Uterus (tissue), 4 donors: Measurements from ENCODE around the gene RPS16. TPM values are rescaled to one million over a fixed set of nuclear protein-coding genes. Genes with fewer than 3 reads are reported as not detected.

Experiments used
- DNase-seq, 2 donors: peaks; one replicate each; pipeline ENCODE4 v3.0.0-alpha.2; 2019 to 2020
- H3K27ac ChIP-seq, 2 donors: fragments of 200-600 bp; sonication (generic); 1 replicate in 1 of 2; 2 replicates in 1 of 2; pipeline ENCODE4 v1.5.1; 2016 to 2018
- H3K27me3 ChIP-seq, 2 donors: fragments of 200-600 bp; sonication (generic); one replicate each; pipeline ENCODE4 v1.5.1; 2018 to 2019; ENCODE audit warnings: control low read depth in 1 of 2
- H3K36me3 ChIP-seq, 2 donors: fragments of 200-600 bp; sonication (generic); one replicate each; pipeline ENCODE4 v1.5.1; 2019; ENCODE audit warnings: control low read depth in 1 of 2
- H3K4me1 ChIP-seq, 2 donors: fragments of 200-600 bp; sonication (generic); one replicate each; pipeline ENCODE4 v1.5.1; 2018 to 2019; ENCODE audit warnings: control low read depth in 1 of 2
- H3K4me3 ChIP-seq, 2 donors: fragments of 200-600 bp; sonication (generic); 1 replicate in 1 of 2; 2 replicates in 1 of 2; pipeline ENCODE4 v1.5.1; 2018 to 2019; ENCODE audit warnings: mild to moderate bottlenecking in 1 of 2
- H3K9me3 ChIP-seq, 2 donors: fragments of 200-600 bp; sonication (generic); one replicate each; pipeline ENCODE4 v1.5.1; 2019; ENCODE audit warnings: control low read depth in 1 of 2
- POLR2A ChIP-seq, 2 donors: fragments of 450-650 bp; IDR thresholded peaks; one replicate each; pipeline ENCODE4 v1.6.1; 2016; ENCODE audit warnings: antibody characterized with exemption in 2 of 2, mild to moderate bottlenecking in 1 of 2, moderate library complexity in 1 of 2
- intact Hi-C: fragments of 100-400 bp; cut with DNase I; formaldehyde crosslinking; loops from one replicate; pipeline ENCODE4 v1.15.1; 2023; ENCODE audit warnings: low total_unique reads
- total RNA-seq, 4 donors: library from RNA; depleted of rRNA in 3 of 4; stranded (reverse); fragments of >200 nt in 3 of 4; gene quantifications; one replicate each; pipeline versions ENCODE4 v1.1.0 to v1.2.4, GENCODE V29; 2014 to 2023
- TF ChIP-seq, protein P1 (sequence below), 4 experiments: fragments of 200-600 bp in 2 of 4; fragments of 450-650 bp in 2 of 4; sonication (generic) in 2 of 4; IDR thresholded peaks; one replicate each; pipeline ENCODE4 v1.5.1; 2016 to 2019; ENCODE audit warnings: antibody characterized with exemption in 4 of 4, mild to moderate bottlenecking in 2 of 4, moderate library complexity in 1 of 4
- donor health status: DM: yes; HTN: yes; CAD: no.

The RPS16 gene
- total RNA-seq, 4 donors from 2014 or later = 50.5 to 6,434 (median 2,757) TPM

DNA sequence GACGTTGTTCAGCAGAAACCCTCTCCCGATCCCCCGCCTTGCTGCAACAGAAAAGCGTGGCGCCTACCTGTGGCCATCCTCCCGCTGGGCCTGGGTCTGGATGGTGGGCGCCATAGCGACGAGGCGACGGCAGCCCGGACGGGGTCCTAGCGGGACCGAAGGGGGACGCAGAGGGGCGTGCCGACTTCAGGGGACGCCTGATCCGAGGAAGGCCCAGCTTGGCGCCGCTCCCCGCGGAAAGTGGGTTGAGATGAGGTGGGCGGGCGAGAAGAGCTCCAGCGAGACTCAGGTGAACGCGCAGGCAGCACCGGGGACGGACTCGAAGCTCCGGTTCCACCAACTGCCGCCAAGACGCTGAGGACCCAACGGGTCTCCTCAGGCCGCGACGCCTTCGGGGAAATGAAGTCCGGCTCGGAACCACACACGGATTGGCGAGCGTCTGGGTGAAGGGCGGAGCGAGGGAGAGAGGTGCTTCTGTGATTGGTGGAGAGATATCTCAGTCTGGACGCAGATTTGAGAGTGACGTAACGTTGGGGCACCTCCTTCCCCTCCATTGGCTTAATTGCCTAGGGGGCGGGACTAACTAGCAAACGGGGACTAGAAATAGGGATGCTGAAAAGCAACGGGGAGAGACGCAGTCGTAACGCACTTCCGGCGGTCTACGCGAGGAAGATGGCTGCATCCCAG, 44.9 kb downstream of the RPS16 start, which contains the start of the genes MED29 and PAF1:
Gene MED29, plus strand, starts transcription at position 628 of the 687 bp plus-strand sequence. Its CDS starts 45 bp downstream, at position 673.
Gene PAF1, minus strand, starts transcription at position 356 of the 687 bp plus-strand sequence. Its CDS starts 242 bp downstream, at position 114.
- peak; percentile 97 to 99 for DNase-seq
- TF ChIP-seq, protein P1, sequence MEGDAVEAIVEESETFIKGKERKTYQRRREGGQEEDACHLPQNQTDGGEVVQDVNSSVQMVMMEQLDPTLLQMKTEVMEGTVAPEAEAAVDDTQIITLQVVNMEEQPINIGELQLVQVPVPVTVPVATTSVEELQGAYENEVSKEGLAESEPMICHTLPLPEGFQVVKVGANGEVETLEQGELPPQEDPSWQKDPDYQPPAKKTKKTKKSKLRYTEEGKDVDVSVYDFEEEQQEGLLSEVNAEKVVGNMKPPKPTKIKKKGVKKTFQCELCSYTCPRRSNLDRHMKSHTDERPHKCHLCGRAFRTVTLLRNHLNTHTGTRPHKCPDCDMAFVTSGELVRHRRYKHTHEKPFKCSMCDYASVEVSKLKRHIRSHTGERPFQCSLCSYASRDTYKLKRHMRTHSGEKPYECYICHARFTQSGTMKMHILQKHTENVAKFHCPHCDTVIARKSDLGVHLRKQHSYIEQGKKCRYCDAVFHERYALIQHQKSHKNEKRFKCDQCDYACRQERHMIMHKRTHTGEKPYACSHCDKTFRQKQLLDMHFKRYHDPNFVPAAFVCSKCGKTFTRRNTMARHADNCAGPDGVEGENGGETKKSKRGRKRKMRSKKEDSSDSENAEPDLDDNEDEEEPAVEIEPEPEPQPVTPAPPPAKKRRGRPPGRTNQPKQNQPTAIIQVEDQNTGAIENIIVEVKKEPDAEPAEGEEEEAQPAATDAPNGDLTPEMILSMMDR (IDR thresholded peaks at IDR 0.05) = peak in 1 of 4 experiments; percentile 27
- TF ChIP-seq POLR2A (IDR thresholded peaks at IDR 0.05) = peak; percentile 77 to 89
- intact Hi-C loops = no loop called here
- H3K27me3 ChIP-seq = no peaks in the 10 kb centered on the region
- peak within 1 kb of the TSS; percentile 79 to 96 for H3K4me3 ChIP-seq
- peaks cover 4 to 7% of the 10 kb centered on the region in 2 donors for H3K4me1 ChIP-seq
- H3K9me3 ChIP-seq = no peaks in the 10 kb centered on the region
- no peaks in the 10 kb centered on the region for H3K36me3 ChIP-seq
- H3K27ac ChIP-seq = peak within 1 kb of the TSS; percentile 88 to 99

DNA sequence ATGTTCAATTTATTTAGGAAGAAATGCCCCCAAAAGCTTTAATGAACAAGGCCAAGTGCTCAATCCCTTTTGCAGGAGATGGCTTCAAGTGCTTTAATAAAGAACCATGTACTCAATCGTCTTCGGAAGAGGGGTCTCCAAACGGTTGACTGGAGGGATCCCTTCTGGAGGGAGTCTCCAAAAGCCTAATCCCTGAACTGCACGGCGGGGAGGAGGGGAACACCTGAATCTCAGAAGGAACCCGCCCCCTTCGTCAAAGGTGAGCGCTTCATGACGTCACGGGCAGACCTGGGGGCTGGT, 45.3 kb downstream of the RPS16 start:
- TF ChIP-seq POLR2A (IDR thresholded peaks at IDR 0.05) = no peak
- TF ChIP-seq, protein P1 (IDR thresholded peaks at IDR 0.05) = no peak
- Histone ChIP-seq H3K9me3 (no peaks in the 10 kb centered on the region), H3K27me3 (no peaks in the 10 kb centered on the region), H3K4me3 (peak overlapping the region; percentile 79 to 96), H3K27ac (peak overlapping the region; percentile 86 to 99), H3K36me3 (no peaks in the 10 kb centered on the region), H3K4me1 (peaks cover 4 to 7% of the 10 kb centered on the region in 2 donors)
- no peak for DNase-seq
- intact Hi-C loops = no loop called here

DNA sequence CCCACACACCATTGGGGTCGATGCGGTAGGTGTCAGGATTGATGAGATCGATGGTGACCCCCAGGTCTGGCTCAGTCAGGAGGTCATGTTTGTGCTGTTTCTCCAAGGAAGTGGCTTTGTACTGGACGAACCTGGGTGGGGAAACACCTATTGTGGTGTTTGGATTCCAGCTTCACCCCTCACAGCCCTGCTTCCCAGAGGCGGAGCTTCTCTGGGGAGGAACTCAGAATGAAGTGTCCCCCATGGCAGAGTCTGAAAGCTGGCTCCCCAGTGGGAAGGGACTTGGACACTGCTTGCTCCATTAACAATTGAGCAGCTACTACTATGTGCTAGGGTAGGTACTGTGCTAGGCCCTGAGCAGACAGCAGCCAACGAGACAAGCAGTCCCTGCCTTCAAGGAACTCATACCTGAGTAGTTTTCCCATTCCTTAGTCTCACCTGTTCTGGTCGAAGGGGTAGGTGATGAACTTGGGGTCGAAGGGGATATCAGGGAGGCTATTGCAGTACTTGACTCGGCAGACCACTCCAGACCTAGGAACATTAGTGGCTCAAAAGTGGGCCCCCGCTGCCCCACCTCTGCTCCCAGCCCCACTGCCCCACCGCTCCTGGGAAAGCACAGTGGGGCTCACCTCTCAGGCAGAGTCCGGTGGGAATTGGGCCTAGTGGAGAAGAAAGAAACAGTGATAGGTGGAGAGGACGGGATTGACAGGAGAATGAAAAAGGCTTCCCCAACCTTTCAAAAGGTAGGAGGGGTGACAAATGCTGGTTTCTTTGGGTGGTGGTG, 45.9 kb downstream of the RPS16 start:
- H3K9me3 ChIP-seq = no peaks in the 10 kb centered on the region
- H3K4me3 ChIP-seq = peak overlapping the region in 1 of 2 donors; percentile 96
- H3K36me3 ChIP-seq = no peaks in the 10 kb centered on the region
- H3K27me3 ChIP-seq = no peaks in the 10 kb centered on the region
- TF ChIP-seq POLR2A (IDR thresholded peaks at IDR 0.05) = no peak
- TF ChIP-seq, protein P1 (IDR thresholded peaks at IDR 0.05) = no peak
- intact Hi-C loops = no loop called here
- peak overlapping the region; percentile 86 to 99 for H3K27ac ChIP-seq
- peaks cover 4 to 7% of the 10 kb centered on the region in 2 donors for H3K4me1 ChIP-seq
- no peak for DNase-seq

DNA sequence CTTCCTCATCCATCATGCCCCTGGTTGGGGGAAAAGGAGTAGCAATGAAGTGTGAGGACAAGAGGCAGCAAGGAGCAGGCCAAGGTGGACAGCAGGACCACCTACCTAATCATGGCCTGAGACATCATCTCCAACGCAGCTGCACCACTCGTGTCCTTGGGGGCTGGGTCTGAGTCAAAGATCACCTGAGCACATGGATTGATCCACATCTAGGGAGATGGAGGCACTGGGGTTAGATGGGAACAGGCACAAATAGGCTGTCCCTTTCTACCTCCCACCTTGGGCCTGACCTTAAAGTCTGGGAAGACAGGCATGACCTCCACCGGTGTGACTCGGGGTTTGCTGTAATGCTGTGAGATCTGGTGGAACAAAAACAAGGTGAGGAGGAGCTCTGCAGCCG, 47.1 kb downstream of the RPS16 start:
- Histone ChIP-seq H3K36me3 (no peaks in the 10 kb centered on the region), H3K27ac (peak overlapping the region in 1 of 2 donors; percentile 3), H3K27me3 (no peaks in the 10 kb centered on the region), H3K4me3 (no peak overlapping the region), H3K4me1 (peaks cover 4 to 7% of the 10 kb centered on the region in 2 donors), H3K9me3 (no peaks in the 10 kb centered on the region)
- no peak for DNase-seq
- no peak for TF ChIP-seq POLR2A (IDR thresholded peaks at IDR 0.05)
- TF ChIP-seq, protein P1 (IDR thresholded peaks at IDR 0.05) = no peak
- intact Hi-C loops = no loop called here

DNA sequence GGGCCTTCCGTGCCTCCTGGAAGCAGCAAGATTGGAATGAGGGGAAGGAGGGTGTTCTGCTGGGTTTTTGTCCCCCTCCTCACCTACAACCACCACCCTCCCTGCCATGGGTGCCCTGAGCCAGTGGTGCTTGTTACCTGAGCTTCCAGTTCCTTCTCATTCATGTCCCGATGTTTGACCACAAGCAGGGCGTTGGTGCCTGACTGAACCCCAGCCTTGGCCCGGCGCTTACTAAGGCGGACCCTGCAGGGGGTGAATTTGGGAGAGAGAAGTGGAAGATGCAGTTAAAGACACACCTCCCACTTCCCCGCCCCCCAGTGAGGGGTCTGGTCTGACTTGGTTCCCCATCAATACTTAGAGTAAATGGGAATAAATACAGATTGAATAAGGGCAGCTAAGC, 49.2 kb downstream of the RPS16 start:
- H3K36me3 ChIP-seq = no peaks in the 10 kb centered on the region
- no peaks in the 10 kb centered on the region for H3K27me3 ChIP-seq
- H3K27ac ChIP-seq = no peak overlapping the region
- TF ChIP-seq, protein P1 (IDR thresholded peaks at IDR 0.05) = no peak
- TF ChIP-seq POLR2A (IDR thresholded peaks at IDR 0.05) = no peak
- no peak overlapping the region for H3K4me3 ChIP-seq
- H3K4me1 ChIP-seq = peaks cover 4 to 7% of the 10 kb centered on the region in 2 donors
- intact Hi-C loops = no loop called here
- H3K9me3 ChIP-seq = no peaks in the 10 kb centered on the region
- DNase-seq = no peak
